ENCODE results near the gene COL23A1.

- TF ChIP-seq E2F5 (CRISPR knock-in tag; IDR thresholded peaks at IDR 0.05) (no peak), FOXP1 (CRISPR knock-in tag; IDR thresholded peaks at IDR 0.05; ENCODE audit: borderline replicate concordance) (no peak), ATF6 (CRISPR knock-in tag; IDR thresholded peaks at IDR 0.05) (no peak), RELA (CRISPR knock-in tag; IDR thresholded peaks at IDR 0.05; ENCODE audit: borderline replicate concordance) (no peak)
Measured at GRCh38 chr5:178371362-178372111, 218.7 kb downstream of the COL23A1 start.
